ENCODE measurements around the gene PRKAG2. TPM values are rescaled to one million over a fixed set of nuclear protein-coding genes. Genes with fewer than 3 reads are reported as not detected.
"Not testable (repeated sequence)": the region's sequence is repeated elsewhere in the genome, so short reads cannot be mapped to it uniquely, and the experiment has no call there.

PRKAG2 gene
- total and polyA plus RNA-seq, 4 donors = 3.6 to 25.1 (median 16.8) TPM

- Histone ChIP-seq H3K27ac (ENCODE audit: low read depth in 1 of 2, low read length in 2 of 2) (peak overlapping the region; percentile 39 to 98), H3K27me3 (ENCODE audit: control insufficient read depth in 4 of 4, insufficient read depth in 4 of 4, low read length in 3 of 4) (no peaks in the 10 kb centered on the region), H3K9ac (ENCODE audit: low read depth in 1 of 2, low read length in 2 of 2) (no peak overlapping the region), H3K4me1 (ENCODE audit: control insufficient read depth in 4 of 4, insufficient read depth in 4 of 4, low read length in 3 of 4) (peaks cover 2 to 24% (median 9%) of the 10 kb centered on the region in 4 donors), H3K9me3 (ENCODE audit: control insufficient read depth in 4 of 4, low read length in 3 of 4) (no peaks in the 10 kb centered on the region), H3K36me3 (ENCODE audit: control insufficient read depth in 4 of 4, insufficient read depth in 3 of 4, low read depth in 1 of 4, low read length in 3 of 4) (no peaks in the 10 kb centered on the region), H3K4me3 (ENCODE audit: low read depth in 1 of 3, low read length in 3 of 3) (peak overlapping the region in 2 of 3 donors; percentile 38 to 94)
- no peak for TF ChIP-seq YY1 (IDR thresholded peaks at IDR 0.05)
- TF ChIP-seq SP1 (IDR thresholded peaks at IDR 0.05) = no peak
- TF ChIP-seq MAX (IDR thresholded peaks at IDR 0.05) = no peak
- peak in 1 of 2 donors; percentile 8 for TF ChIP-seq RXRA (IDR thresholded peaks at IDR 0.05)
- no peak for DNase-seq (ENCODE audit: low spot score)
- WGBS = 27% methylated on average over 30 of the region's 30 CpGs
These were observed 1.3 kb upstream of the PRKAG2 start for GRCh38 chr7:151877911-151878835.

- DNase-seq (ENCODE audit: low spot score) = peak; percentile 75
- WGBS = under 1% methylated on average over 93 of the region's 93 CpGs
- TF ChIP-seq REST (IDR thresholded peaks at IDR 0.05) = peak; percentile 5
- no peak for TF ChIP-seq NR2F2 (IDR thresholded peaks at IDR 0.05)
- no peak for TF ChIP-seq HNF4A (conservative IDR thresholded peaks at IDR 0.05)
- no peak for TF ChIP-seq FOXA1 (IDR thresholded peaks at IDR 0.05)
- TF ChIP-seq SP1 (IDR thresholded peaks at IDR 0.05) = no peak
- TF ChIP-seq FOXA2 (IDR thresholded peaks at IDR 0.05) = no peak
- TF ChIP-seq YY1 (IDR thresholded peaks at IDR 0.05) = peak; percentile 24
- no peak for TF ChIP-seq ZBTB33 (IDR thresholded peaks at IDR 0.05)
- peak overlapping the region; percentile 86 to 99 for H3K9ac ChIP-seq (ENCODE audit: low read depth in 1 of 2, low read length in 2 of 2)
- no peaks in the 10 kb centered on the region for H3K9me3 ChIP-seq (ENCODE audit: control insufficient read depth in 4 of 4, low read length in 3 of 4)
- H3K4me1 ChIP-seq (ENCODE audit: control insufficient read depth in 4 of 4, insufficient read depth in 4 of 4, low read length in 3 of 4) = peaks cover 15 to 43% (median 26%) of the 10 kb centered on the region in 4 donors
- peak overlapping the region; percentile 85 to 94 (median 87) for H3K4me3 ChIP-seq (ENCODE audit: low read depth in 1 of 3, low read length in 3 of 3)
- H3K27me3 ChIP-seq (ENCODE audit: control insufficient read depth in 4 of 4, insufficient read depth in 4 of 4, low read length in 3 of 4) = no peaks in the 10 kb centered on the region
- H3K36me3 ChIP-seq (ENCODE audit: control insufficient read depth in 4 of 4, insufficient read depth in 3 of 4, low read depth in 1 of 4, low read length in 3 of 4) = no peaks in the 10 kb centered on the region
- H3K27ac ChIP-seq (ENCODE audit: low read depth in 1 of 2, low read length in 2 of 2) = peak overlapping the region; percentile 98 to 99
These were observed 695 bp downstream of the PRKAG2 start for GRCh38 chr7:151875942-151876898.

GRCh38 chr7:151874479-151874878 lies 2.4 kb downstream of the PRKAG2 start:
- not testable (repeated sequence) for H3K9ac ChIP-seq (ENCODE audit: low read depth in 1 of 2, low read length in 2 of 2); H3K9me3 ChIP-seq (ENCODE audit: control insufficient read depth in 4 of 4, low read length in 3 of 4); DNase-seq (ENCODE audit: low spot score); H3K4me3 ChIP-seq (ENCODE audit: low read depth in 1 of 3, low read length in 3 of 3); H3K36me3 ChIP-seq (ENCODE audit: control insufficient read depth in 4 of 4, insufficient read depth in 3 of 4, low read depth in 1 of 4, low read length in 3 of 4); H3K27me3 ChIP-seq (ENCODE audit: control insufficient read depth in 4 of 4, insufficient read depth in 4 of 4, low read length in 3 of 4)
- Histone ChIP-seq H3K27ac (ENCODE audit: low read depth in 1 of 2, low read length in 2 of 2) (peak overlapping the region; percentile 98 to 99), H3K4me1 (ENCODE audit: control insufficient read depth in 4 of 4, insufficient read depth in 4 of 4, low read length in 3 of 4) (peaks cover 22 to 59% (median 41%) of the 10 kb centered on the region in 4 donors)
- 44% methylated on average over 4 of the region's 4 CpGs for WGBS
